Omental fat pad (tissue), 4 donors: ENCODE data around the gene ABRAXAS1. TPM values are rescaled to one million over a fixed set of nuclear protein-coding genes. Genes with fewer than 3 reads are reported as not detected.

Experiments
- ATAC-seq: fragments of 150-250 bp; one replicate; pipeline ENCODE4 v1.9.1; 2016; ENCODE audit warnings: mild to moderate bottlenecking, moderate library complexity; ENCODE audit not compliant: low FRiP score
- DNase-seq: peaks from one replicate; pipeline ENCODE4 v3.0.0-alpha.2; 2019; ENCODE audit warnings: low spot score
- total RNA-seq, 4 donors: library from RNA; depleted of rRNA; stranded (reverse); fragments of >200 nt; gene quantifications; one replicate each; pipeline ENCODE4 v1.1.0, GENCODE V29; 2016
- TF ChIP-seq, protein P1 (sequence below), 3 donors: fragments of 450-650 bp; IDR thresholded peaks; one replicate each; pipeline ENCODE4 v1.5.1; 2016 to 2017; ENCODE audit warnings: antibody characterized with exemption in 3 of 3, mild to moderate bottlenecking in 3 of 3, moderate library complexity in 2 of 3

The ABRAXAS1 gene
- total RNA-seq, 4 donors from 2014 or later = 7.8 to 19.9 (median 11.1) TPM

DNA sequence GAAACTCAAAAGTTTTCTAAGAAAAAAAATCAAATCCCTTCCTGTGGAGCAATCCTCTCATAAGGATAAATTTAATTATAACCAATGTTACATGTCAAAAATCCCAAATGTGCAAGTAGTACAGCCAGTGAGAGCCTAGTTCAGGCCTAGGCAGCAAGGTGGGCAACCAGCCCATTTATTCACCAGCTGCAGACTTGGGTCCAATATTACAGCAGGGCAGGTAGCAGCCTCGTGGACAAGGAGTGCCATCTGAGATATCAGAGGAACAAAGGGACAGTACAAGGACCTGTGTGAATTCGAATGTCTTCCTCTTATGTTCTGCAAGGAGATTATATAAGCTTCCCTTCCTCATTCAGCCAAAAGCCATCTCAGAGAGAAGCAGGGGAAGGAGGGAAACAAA, 35.9 kb downstream of the ABRAXAS1 start:
- TF ChIP-seq, protein P1, sequence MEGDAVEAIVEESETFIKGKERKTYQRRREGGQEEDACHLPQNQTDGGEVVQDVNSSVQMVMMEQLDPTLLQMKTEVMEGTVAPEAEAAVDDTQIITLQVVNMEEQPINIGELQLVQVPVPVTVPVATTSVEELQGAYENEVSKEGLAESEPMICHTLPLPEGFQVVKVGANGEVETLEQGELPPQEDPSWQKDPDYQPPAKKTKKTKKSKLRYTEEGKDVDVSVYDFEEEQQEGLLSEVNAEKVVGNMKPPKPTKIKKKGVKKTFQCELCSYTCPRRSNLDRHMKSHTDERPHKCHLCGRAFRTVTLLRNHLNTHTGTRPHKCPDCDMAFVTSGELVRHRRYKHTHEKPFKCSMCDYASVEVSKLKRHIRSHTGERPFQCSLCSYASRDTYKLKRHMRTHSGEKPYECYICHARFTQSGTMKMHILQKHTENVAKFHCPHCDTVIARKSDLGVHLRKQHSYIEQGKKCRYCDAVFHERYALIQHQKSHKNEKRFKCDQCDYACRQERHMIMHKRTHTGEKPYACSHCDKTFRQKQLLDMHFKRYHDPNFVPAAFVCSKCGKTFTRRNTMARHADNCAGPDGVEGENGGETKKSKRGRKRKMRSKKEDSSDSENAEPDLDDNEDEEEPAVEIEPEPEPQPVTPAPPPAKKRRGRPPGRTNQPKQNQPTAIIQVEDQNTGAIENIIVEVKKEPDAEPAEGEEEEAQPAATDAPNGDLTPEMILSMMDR (IDR thresholded peaks at IDR 0.05) = no peak
- no peak for DNase-seq
- ATAC-seq = no peak

GRCh38 chr4:83440899-83441298, 44.0 kb downstream of the ABRAXAS1 start:
- TF ChIP-seq, protein P1 (IDR thresholded peaks at IDR 0.05) = no peak
- no peak for ATAC-seq
- no peak for DNase-seq

- TF ChIP-seq, protein P1 (IDR thresholded peaks at IDR 0.05) = no peak
- ATAC-seq = no peak
These were observed 44.6 kb downstream of the ABRAXAS1 start for GRCh38 chr4:83440148-83440814.

GRCh38 chr4:83438719-83439118, 46.2 kb downstream of the ABRAXAS1 start:
- TF ChIP-seq, protein P1 (IDR thresholded peaks at IDR 0.05) = no peak
- no peak for DNase-seq
- no peak for ATAC-seq

More at GRCh38 chr4:83440148-83440814, 44.6 kb downstream of the ABRAXAS1 start:
- DNase-seq = no peak

DNA sequence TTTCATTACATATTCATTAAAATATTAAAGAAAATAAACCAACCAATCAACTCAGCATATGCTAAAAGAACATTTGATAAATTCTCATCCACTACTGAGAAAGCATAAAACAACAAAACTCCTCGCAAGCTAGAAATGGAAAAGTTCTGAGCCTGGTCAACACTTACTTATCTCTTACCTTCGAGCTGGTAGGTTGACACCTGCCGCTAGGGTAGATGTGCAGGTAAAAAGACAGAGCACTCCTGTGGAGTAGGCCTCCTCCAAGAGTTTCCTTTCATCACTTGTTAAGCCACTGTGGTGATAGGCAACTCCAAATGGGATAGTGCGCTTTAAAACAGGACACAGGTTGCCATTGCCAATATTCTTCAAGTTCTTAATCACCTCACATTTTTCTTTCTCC, 48.2 kb downstream of the ABRAXAS1 start:
- TF ChIP-seq, protein P1 (IDR thresholded peaks at IDR 0.05) = no peak
- DNase-seq = no peak
- no peak for ATAC-seq

DNA sequence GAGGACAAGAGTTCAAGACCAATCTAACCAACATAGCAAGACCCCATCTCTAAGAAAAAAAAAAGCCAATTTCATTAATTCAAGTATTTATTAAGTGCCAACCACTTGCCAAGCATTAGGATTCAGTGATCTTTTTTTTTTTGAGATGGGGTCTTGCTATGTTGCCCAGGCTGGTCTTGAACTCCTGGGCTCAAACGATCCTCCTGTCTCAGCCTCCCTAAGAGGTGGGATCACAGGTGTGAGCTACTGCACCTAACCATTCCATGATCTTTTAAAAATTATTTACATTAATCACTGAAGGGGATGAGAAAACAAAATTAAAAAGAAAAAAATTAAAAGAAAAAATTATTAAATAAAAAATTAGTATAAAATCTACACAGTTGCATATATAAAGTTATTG, 53.7 kb downstream of the ABRAXAS1 start:
- ATAC-seq (no peak), DNase-seq (no peak)
- TF ChIP-seq, protein P1 (IDR thresholded peaks at IDR 0.05) = no peak

- TF ChIP-seq, protein P1 (IDR thresholded peaks at IDR 0.05) = no peak
- no peak for ATAC-seq
- no peak for DNase-seq
These were observed 66.7 kb downstream of the ABRAXAS1 start for GRCh38 chr4:83418211-83418610.
